ENCODE data around the gene ATRAID. TPM values are rescaled to one million over a fixed set of nuclear protein-coding genes. Genes with fewer than 3 reads are reported as not detected.

The ATRAID gene
- total RNA-seq, 1 experiment from 2014 or later = 219 TPM

Other genes starting within 250 kb of the ATRAID start
- 4.0 and 5.1 TPM in 2 replicates for gene MAPRE3, start 241.4 kb upstream of the ATRAID start, total RNA-seq (2014; rRNA removed; shearing (Covaris generic))
- gene TMEM214, start 179.1 kb upstream of the ATRAID start, total RNA-seq (2014; rRNA removed; shearing (Covaris generic)) = 32.0 and 36.3 TPM in 2 replicates
- gene AGBL5, start 160.4 kb upstream of the ATRAID start, total RNA-seq (2014; rRNA removed; shearing (Covaris generic)) = 35.4 and 39.5 TPM in 2 replicates
- 255 and 293 TPM in 2 replicates for gene OST4, start 140.4 kb upstream of the ATRAID start, total RNA-seq (2014; rRNA removed; shearing (Covaris generic))
- 0.22 TPM in 1 of 2 replicates, not detected in the other for gene EMILIN1, start 133.4 kb upstream of the ATRAID start, total RNA-seq (2014; rRNA removed; shearing (Covaris generic))
- gene KHK, start 125.3 kb upstream of the ATRAID start, total RNA-seq (2014; rRNA removed; shearing (Covaris generic)) = 1.2 and 1.7 TPM in 2 replicates
- gene CGREF1, start 92.9 kb upstream of the ATRAID start, total RNA-seq (2014; rRNA removed; shearing (Covaris generic)) = 43.2 and 45.2 TPM in 2 replicates
- gene ABHD1, start 88.2 kb upstream of the ATRAID start, total RNA-seq (2014; rRNA removed; shearing (Covaris generic)) = 1.4 and 1.7 TPM in 2 replicates
- gene PREB, start 77.4 kb upstream of the ATRAID start, total RNA-seq (2014; rRNA removed; shearing (Covaris generic)) = 52.5 and 53.3 TPM in 2 replicates
- gene PRR30, start 72.6 kb upstream of the ATRAID start, total RNA-seq (2014; rRNA removed; shearing (Covaris generic)) = not detected in 2 replicates
- gene TCF23, start 63.0 kb upstream of the ATRAID start, total RNA-seq (2014; rRNA removed; shearing (Covaris generic)) = not detected in 2 replicates
- gene SLC5A6, start 227 bp downstream of the ATRAID start, total RNA-seq (2014; rRNA removed; shearing (Covaris generic)) = 49.7 and 51.8 TPM in 2 replicates
- 34.1 and 38.5 TPM in 2 replicates for gene CAD, start 5.3 kb downstream of the ATRAID start, total RNA-seq (2014; rRNA removed; shearing (Covaris generic))
- 0.50 and 0.75 TPM in 2 replicates for gene SLC30A3, start 51.0 kb downstream of the ATRAID start, total RNA-seq (2014; rRNA removed; shearing (Covaris generic))
- gene DNAJC5G, start 63.4 kb downstream of the ATRAID start, total RNA-seq (2014; rRNA removed; shearing (Covaris generic)) = not detected in 2 replicates
- 0.12 TPM in 1 of 2 replicates, not detected in the other for gene TRIM54, start 70.4 kb downstream of the ATRAID start, total RNA-seq (2014; rRNA removed; shearing (Covaris generic))
- 4.6 and 6.8 TPM in 2 replicates for gene UCN, start 96.4 kb downstream of the ATRAID start, total RNA-seq (2014; rRNA removed; shearing (Covaris generic))
- gene MPV17, start 111.1 kb downstream of the ATRAID start, total RNA-seq (2014; rRNA removed; shearing (Covaris generic)) = 77.5 and 83.6 TPM in 2 replicates
- 59.8 and 66.5 TPM in 2 replicates for gene GTF3C2, start 144.7 kb downstream of the ATRAID start, total RNA-seq (2014; rRNA removed; shearing (Covaris generic))
- 28.7 and 31.2 TPM in 2 replicates for gene EIF2B4, start 158.3 kb downstream of the ATRAID start, total RNA-seq (2014; rRNA removed; shearing (Covaris generic))
- 80.9 and 88.7 TPM in 2 replicates for gene SNX17, start 158.6 kb downstream of the ATRAID start, total RNA-seq (2014; rRNA removed; shearing (Covaris generic))
- 7.0 and 7.3 TPM in 2 replicates for gene ZNF513, start 168.7 kb downstream of the ATRAID start, total RNA-seq (2014; rRNA removed; shearing (Covaris generic))
- gene PPM1G, start 197.6 kb downstream of the ATRAID start, total RNA-seq (2014; rRNA removed; shearing (Covaris generic)) = 108 and 112 TPM in 2 replicates
- 78.0 and 79.3 TPM in 2 replicates for gene NRBP1, start 216.6 kb downstream of the ATRAID start, total RNA-seq (2014; rRNA removed; shearing (Covaris generic))
- 0.69 and 1.0 TPM in 2 replicates for gene KRTCAP3, start 230.3 kb downstream of the ATRAID start, total RNA-seq (2014; rRNA removed; shearing (Covaris generic))

All from NCI-H460 (cell line).